ENCODE measurements around the gene GPBAR1. TPM values are rescaled to one million over a fixed set of nuclear protein-coding genes. Genes with fewer than 3 reads are reported as not detected.

Gene GPBAR1
- total and polyA plus RNA-seq, 2 of the 8 experiments (the other 6 are each of a cell fraction or from before 2014, with no cell fraction given), result 0.32 to 0.59 TPM

GRCh38 chr2:218276986-218277755 is 16.4 kb downstream of the GPBAR1 start:
- Histone ChIP-seq H2BK5ac (ENCODE audit: low read depth, low read length) (no peak overlapping the region), H4K91ac (replicated peaks; ENCODE audit: insufficient read length, low read length) (no peak overlapping the region), H3K9ac (replicated peaks in 1 of 4; ENCODE audit: extremely low read depth in 1 of 4, low read depth in 3 of 4, low read length in 3 of 4) (no peak overlapping the region), H2BK20ac (ENCODE audit: low read length) (no peak overlapping the region), H4K8ac (ENCODE audit: extremely low read depth, insufficient read depth, low read length) (no peak overlapping the region), H3K23ac (ENCODE audit: insufficient read length) (no peak overlapping the region), H3K79me1 (ENCODE audit: low read depth, low read length) (no peaks in the 10 kb centered on the region), H3K4me2 (ENCODE audit: insufficient read depth in 1 of 2, low read depth in 2 of 2, low read length in 2 of 2) (no peak overlapping the region), H2BK15ac (ENCODE audit: low read length) (no peak overlapping the region), H3K9me3 (ENCODE audit: insufficient read depth in 2 of 2, low read depth in 1 of 2, low read length in 1 of 2) (no peaks in the 10 kb centered on the region), H2BK12ac (ENCODE audit: low read depth, low read length) (no peak overlapping the region), H4K20me1 (replicated peaks in 1 of 2; ENCODE audit: control insufficient read depth in 1 of 2, insufficient read depth in 2 of 2, low read length in 2 of 2) (peaks cover 0 to 15% of the 10 kb centered on the region in 2 experiments), H2AFZ (ENCODE audit: low read length) (no peak overlapping the region), H3K27me3 (replicated peaks in 1 of 4; ENCODE audit: control insufficient read depth in 3 of 4, extremely low read depth in 1 of 4, insufficient read depth in 3 of 4, low read length in 3 of 4) (no peaks in the 10 kb centered on the region), H4K5ac (ENCODE audit: insufficient read length, low read depth, low read length) (no peak overlapping the region), H3K56ac (replicated peaks; ENCODE audit: insufficient read length, low read depth, low read length) (no peak overlapping the region), H3K79me2 (ENCODE audit: control insufficient read depth in 1 of 2, insufficient read depth in 2 of 2, low read length in 2 of 2) (no peaks in the 10 kb centered on the region), H2AK5ac (ENCODE audit: low read depth, low read length) (no peak overlapping the region), H2BK120ac (replicated peaks; ENCODE audit: low read depth, low read length) (no peak overlapping the region), H3K18ac (ENCODE audit: extremely low read depth, low read length) (no peak overlapping the region), H3K4me1 (replicated peaks in 1 of 4; ENCODE audit: control insufficient read depth in 3 of 4, insufficient read depth in 4 of 4, low read length in 3 of 4) (peaks cover 0 to 4% (median 0%) of the 10 kb centered on the region in 4 experiments; a peak in 3 of 7 replicates), H3K4me3 (ENCODE audit: extremely low read depth in 1 of 4, insufficient read depth in 2 of 4, low read depth in 3 of 4, low read length in 4 of 4) (no peak overlapping the region), H3K23me2 (ENCODE audit: low read depth, low read length) (no peaks in the 10 kb centered on the region), H3K36me3 (ENCODE audit: control insufficient read depth in 2 of 4, insufficient read depth in 4 of 4, low read length in 3 of 4) (peaks cover 0 to 41% (median 9%) of the 10 kb centered on the region in 4 experiments; a peak in 6 of 8 replicates), H3K27ac (ENCODE audit: low read depth, low read length) (no peak overlapping the region), H3K14ac (ENCODE audit: insufficient read length) (no peak overlapping the region), H3K4ac (replicated peaks; ENCODE audit: insufficient read length, low read depth, low read length) (no peak overlapping the region)
- FAIRE-seq (no peak), DNase-seq (ENCODE audit: low read depth in 1 of 2, low spot score in 2 of 2) (no peak)
- WGBS, 2 experiments (ENCODE audit: extremely low coverage in 1 of 2, insufficient coverage in 1 of 2, insufficient read length in 1 of 2, insufficient replicate concordance in 2 of 2, low coverage in 1 of 2, low lambda C conversion rate in 2 of 2, missing lambda C conversion rate in 1 of 2), result 91% methylated on average over 12 of the region's 12 CpGs; no CpG with 5 or more reads in 1 of the 2 experiments
- ChIA-PET POLR2A (ENCODE audit: partially characterized antibody) (interaction anchor here (1.1 kb wide), 1 partner anchor 9 kb away, joined by 4 read pairs; no protein-coding TSS in a partner anchor), CTCF (ENCODE audit: partially characterized antibody) (interaction anchor here (0.5 to 8.2 kb wide), 5 partner anchors 7 to 46 kb away, joined by 3 to 131 read pairs (median 66); partner anchors contain the start of genes GPBAR1 and TMBIM1)
- TF ChIP-seq ATF3 (IDR thresholded peaks at IDR 0.05; ENCODE audit: insufficient read depth, low read depth, low read length) (no peak), POLR2A (IDR thresholded peaks at IDR 0.05; ENCODE audit: control extremely low read depth in 1 of 2, low read depth in 2 of 2, low read length in 2 of 2) (no peak), BRCA1 (IDR thresholded peaks at IDR 0.05; ENCODE audit: low read depth, low read length) (no peak), RFX5 (IDR thresholded peaks at IDR 0.05; ENCODE audit: borderline replicate concordance, low read depth, low read length) (no peak), E2F6 (IDR thresholded peaks at IDR 0.05) (no peak), SAP30 (IDR thresholded peaks at IDR 0.05; ENCODE audit: insufficient read depth, insufficient replicate concordance, low read length) (no peak), NANOG (IDR thresholded peaks at IDR 0.05; ENCODE audit: insufficient read depth, low read depth, low read length, poor library complexity, severe bottlenecking) (no peak), KDM4A (IDR thresholded peaks at IDR 0.05; ENCODE audit: low read depth, low read length, severe bottlenecking) (no peak), POLR2AphosphoS5 (IDR thresholded peaks at IDR 0.05; ENCODE audit: low read depth, low read length) (no peak), EP300 (IDR thresholded peaks at IDR 0.05; ENCODE audit: borderline replicate concordance in 1 of 2, low read depth in 2 of 2, low read length in 2 of 2) (no peak)
